Measurements from ENCODE around the gene PARP16.

PARP16 gene

GRCh38 chr15:65266469-65266868, 20.2 kb downstream of the PARP16 start:
- no peaks in the 10 kb centered on the region for H3K79me2 ChIP-seq (ENCODE audit: insufficient read depth, low read length)
- H3K27me3 ChIP-seq (ENCODE audit: insufficient read depth, low read length, poor library complexity), result no peaks in the 10 kb centered on the region
- no peak overlapping the region for H3K4me3 ChIP-seq (ENCODE audit: low read depth in 1 of 2, low read length in 2 of 2)
- TF ChIP-seq, protein P1, sequence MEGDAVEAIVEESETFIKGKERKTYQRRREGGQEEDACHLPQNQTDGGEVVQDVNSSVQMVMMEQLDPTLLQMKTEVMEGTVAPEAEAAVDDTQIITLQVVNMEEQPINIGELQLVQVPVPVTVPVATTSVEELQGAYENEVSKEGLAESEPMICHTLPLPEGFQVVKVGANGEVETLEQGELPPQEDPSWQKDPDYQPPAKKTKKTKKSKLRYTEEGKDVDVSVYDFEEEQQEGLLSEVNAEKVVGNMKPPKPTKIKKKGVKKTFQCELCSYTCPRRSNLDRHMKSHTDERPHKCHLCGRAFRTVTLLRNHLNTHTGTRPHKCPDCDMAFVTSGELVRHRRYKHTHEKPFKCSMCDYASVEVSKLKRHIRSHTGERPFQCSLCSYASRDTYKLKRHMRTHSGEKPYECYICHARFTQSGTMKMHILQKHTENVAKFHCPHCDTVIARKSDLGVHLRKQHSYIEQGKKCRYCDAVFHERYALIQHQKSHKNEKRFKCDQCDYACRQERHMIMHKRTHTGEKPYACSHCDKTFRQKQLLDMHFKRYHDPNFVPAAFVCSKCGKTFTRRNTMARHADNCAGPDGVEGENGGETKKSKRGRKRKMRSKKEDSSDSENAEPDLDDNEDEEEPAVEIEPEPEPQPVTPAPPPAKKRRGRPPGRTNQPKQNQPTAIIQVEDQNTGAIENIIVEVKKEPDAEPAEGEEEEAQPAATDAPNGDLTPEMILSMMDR (IDR thresholded peaks at IDR 0.05; ENCODE audit: borderline replicate concordance, extremely low read depth, low read length, poor library complexity, severe bottlenecking), result no peak
- no peak for TF ChIP-seq EZH2 (IDR thresholded peaks at IDR 0.05; ENCODE audit: borderline replicate concordance, low read depth, low read length, severe bottlenecking)
- no peak overlapping the region for H2AFZ ChIP-seq (ENCODE audit: low read depth, low read length)
- no peak overlapping the region for H3K4me2 ChIP-seq (ENCODE audit: insufficient read depth, low read length)
- no peak overlapping the region for H3K27ac ChIP-seq (ENCODE audit: low read length)
- H3K36me3 ChIP-seq (ENCODE audit: insufficient read depth, low read length), result peaks cover 48% of the 10 kb centered on the region
- DNase-seq (no peak), ATAC-seq (ENCODE audit: insufficient read depth, low read depth) (no peak)
- no peak overlapping the region for H3K9ac ChIP-seq (ENCODE audit: low read depth, low read length)
- peaks cover 6% of the 10 kb centered on the region; the same call in 1 of the 2 replicates for H4K20me1 ChIP-seq (ENCODE audit: insufficient read depth, low read length)
- H3K4me1 ChIP-seq (ENCODE audit: insufficient read depth, low read length), result no peaks in the 10 kb centered on the region
- H3K9me3 ChIP-seq (ENCODE audit: insufficient read depth, low read length, severe bottlenecking), result no peaks in the 10 kb centered on the region

DNA sequence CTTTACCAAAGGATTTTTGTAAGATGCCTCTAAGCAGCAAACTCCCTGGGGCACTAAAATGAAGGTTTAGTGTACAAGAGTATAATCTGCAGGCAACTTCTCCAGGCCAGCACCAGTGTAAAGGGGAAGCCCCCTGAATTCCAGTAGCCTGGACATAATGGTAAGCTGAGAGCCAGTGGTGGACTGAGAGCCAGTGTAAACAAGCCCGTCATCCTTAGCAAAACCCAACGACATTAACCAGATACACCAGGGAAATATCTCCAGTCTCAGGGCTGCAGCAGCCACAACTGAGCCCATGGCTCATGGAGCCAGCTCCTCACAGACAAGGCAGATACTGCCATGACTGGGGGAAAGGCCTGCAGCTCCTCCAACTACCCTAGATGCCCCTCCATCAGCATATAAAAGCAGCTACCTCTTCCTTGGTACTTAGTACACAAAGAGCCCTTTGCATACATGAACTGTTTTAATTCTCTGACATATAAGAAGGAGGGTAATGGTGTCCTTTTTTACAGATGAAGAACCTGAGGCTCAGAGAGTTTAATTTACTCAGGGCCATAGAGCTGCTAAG, 21.7 kb downstream of the PARP16 start:
- TF ChIP-seq, protein P1 (IDR thresholded peaks at IDR 0.05; ENCODE audit: borderline replicate concordance, extremely low read depth, low read length, poor library complexity, severe bottlenecking), result no peak
- TF ChIP-seq EZH2 (IDR thresholded peaks at IDR 0.05; ENCODE audit: borderline replicate concordance, low read depth, low read length, severe bottlenecking), result no peak
- no peak overlapping the region for H2AFZ ChIP-seq (ENCODE audit: low read depth, low read length)
- no peak overlapping the region for H3K27ac ChIP-seq (ENCODE audit: low read length)
- H3K4me3 ChIP-seq (ENCODE audit: low read depth in 1 of 2, low read length in 2 of 2), result no peak overlapping the region
- H3K9ac ChIP-seq (ENCODE audit: low read depth, low read length), result no peak overlapping the region
- H3K4me1 ChIP-seq (ENCODE audit: insufficient read depth, low read length), result no peaks in the 10 kb centered on the region
- ATAC-seq (ENCODE audit: insufficient read depth, low read depth) (no peak), DNase-seq (no peak)
- no peaks in the 10 kb centered on the region for H3K9me3 ChIP-seq (ENCODE audit: insufficient read depth, low read length, severe bottlenecking)
- no peaks in the 10 kb centered on the region for H3K27me3 ChIP-seq (ENCODE audit: insufficient read depth, low read length, poor library complexity)
- peaks cover 49% of the 10 kb centered on the region for H3K36me3 ChIP-seq (ENCODE audit: insufficient read depth, low read length)
- no peaks in the 10 kb centered on the region for H3K79me2 ChIP-seq (ENCODE audit: insufficient read depth, low read length)
- peaks cover 6% of the 10 kb centered on the region; the same call in 1 of the 2 replicates for H4K20me1 ChIP-seq (ENCODE audit: insufficient read depth, low read length)
- no peak overlapping the region for H3K4me2 ChIP-seq (ENCODE audit: insufficient read depth, low read length)

DNA sequence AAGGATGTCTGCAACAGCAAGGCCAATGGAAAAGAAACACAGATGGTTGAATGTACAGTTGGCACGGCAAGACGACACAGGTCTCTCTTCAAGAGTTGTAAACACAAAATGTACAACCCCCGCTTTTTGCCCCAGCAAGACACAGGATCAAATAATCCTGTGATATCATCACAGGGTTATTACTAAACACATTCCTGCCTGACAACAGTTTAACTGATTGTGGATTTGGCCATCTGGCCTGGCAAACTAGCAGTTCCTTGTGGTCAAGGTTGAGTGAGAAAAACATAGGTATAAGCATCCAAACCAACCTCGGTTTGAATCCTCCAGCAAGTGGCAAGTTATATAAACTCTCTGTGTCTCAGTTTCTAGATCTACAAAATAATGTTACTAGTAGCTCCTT, 23.4 kb downstream of the PARP16 start:
- Histone ChIP-seq H3K27me3 (ENCODE audit: insufficient read depth, low read length, poor library complexity) (no peaks in the 10 kb centered on the region), H3K4me3 (ENCODE audit: low read depth in 1 of 2, low read length in 2 of 2) (no peak overlapping the region), H3K79me2 (ENCODE audit: insufficient read depth, low read length) (no peaks in the 10 kb centered on the region), H3K4me1 (ENCODE audit: insufficient read depth, low read length) (no peaks in the 10 kb centered on the region), H3K27ac (ENCODE audit: low read length) (no peak overlapping the region), H4K20me1 (ENCODE audit: insufficient read depth, low read length) (peaks cover 6% of the 10 kb centered on the region; the same call in 1 of the 2 replicates), H3K36me3 (ENCODE audit: insufficient read depth, low read length) (peaks cover 59% of the 10 kb centered on the region), H3K9ac (ENCODE audit: low read depth, low read length) (no peak overlapping the region), H2AFZ (ENCODE audit: low read depth, low read length) (no peak overlapping the region), H3K4me2 (ENCODE audit: insufficient read depth, low read length) (no peak overlapping the region), H3K9me3 (ENCODE audit: insufficient read depth, low read length, severe bottlenecking) (no peaks in the 10 kb centered on the region)
- ATAC-seq (ENCODE audit: insufficient read depth, low read depth) (no peak), DNase-seq (no peak)
- TF ChIP-seq, protein P1 (IDR thresholded peaks at IDR 0.05; ENCODE audit: borderline replicate concordance, extremely low read depth, low read length, poor library complexity, severe bottlenecking), result no peak
- no peak for TF ChIP-seq EZH2 (IDR thresholded peaks at IDR 0.05; ENCODE audit: borderline replicate concordance, low read depth, low read length, severe bottlenecking)

All from DND-41 (cell line).